H54 (cell line): Measurements from ENCODE around the gene KCNS1.

Source experiments
- DNase-seq: peaks from one replicate; pipeline ENCODE4 v3.0.0; 2011; ENCODE audit warnings: low spot score, mixed read lengths; ENCODE audit not compliant: insufficient read length
- FAIRE-seq: peaks from 3 replicates; lab custom pipeline; 2011; peaks lifted over from hg19 to GRCh38; lab: Jason Lieb, UNC
- POLR2A ChIP-seq: IDR thresholded peaks from 2 replicates; pipeline ENCODE4 v1.6.1; 2011; ENCODE audit warnings: low read depth, mild to moderate bottlenecking, low read length

The KCNS1 gene

DNA sequence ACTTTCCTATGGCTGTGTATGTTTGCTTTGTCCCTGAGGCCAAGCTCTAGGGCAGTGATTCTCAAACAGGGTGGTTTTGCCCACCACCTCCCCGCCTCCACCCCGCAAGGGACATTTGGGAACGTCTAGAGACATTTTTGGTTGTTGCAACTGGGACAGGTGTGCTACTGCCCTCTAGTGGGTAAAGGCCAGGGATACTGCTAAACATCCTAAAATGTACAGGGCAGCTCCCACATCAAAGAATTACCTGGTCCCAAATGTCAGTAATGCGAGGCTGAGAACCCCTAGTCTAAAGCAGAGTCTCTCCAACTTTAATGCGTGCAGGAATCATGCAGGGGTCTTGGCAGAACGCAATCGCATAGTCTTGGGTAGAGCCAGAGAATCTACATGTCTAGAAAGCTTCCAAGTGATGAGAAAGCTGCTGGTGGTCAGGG is 5.1 kb downstream of the KCNS1 start:
- DNase-seq, result peak; percentile 73
- no peak for TF ChIP-seq POLR2A
- FAIRE-seq, result no peak

DNA sequence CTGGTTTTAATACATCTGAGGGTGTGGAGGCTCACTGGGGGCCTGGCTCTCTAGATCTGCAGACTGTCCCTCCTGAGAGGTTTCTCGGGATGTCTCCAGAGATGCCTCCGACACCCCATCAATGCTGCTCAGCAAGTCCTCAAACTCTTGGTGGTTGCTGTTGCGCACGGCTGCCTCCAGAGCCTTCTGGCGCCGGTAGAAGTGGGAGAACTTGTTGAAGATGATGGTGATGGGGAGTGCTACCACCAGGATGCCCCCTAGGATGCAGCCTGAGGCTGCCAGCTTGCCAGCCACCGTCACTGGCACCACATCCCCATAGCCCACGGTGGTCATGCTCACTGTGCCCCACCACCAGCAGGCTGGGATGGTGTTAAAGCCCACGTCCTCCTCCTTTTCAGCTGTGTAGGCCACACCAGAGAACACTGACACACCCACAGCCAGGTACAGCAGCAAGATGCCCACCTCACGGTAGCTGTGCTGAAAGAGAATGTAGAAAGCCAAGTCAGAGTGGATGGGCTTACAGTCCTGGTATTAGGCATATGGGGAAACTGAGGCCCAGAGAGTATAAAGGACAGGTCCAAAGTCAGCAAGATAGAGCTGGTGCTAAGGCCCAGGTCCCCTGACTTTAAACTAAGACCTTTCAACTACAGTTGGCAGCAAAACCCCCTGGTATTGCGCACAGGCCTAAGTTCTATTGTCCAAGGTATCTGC is 5.9 kb downstream of the KCNS1 start:
- DNase-seq (no peak), FAIRE-seq (no peak)
- no peak for TF ChIP-seq POLR2A

DNA sequence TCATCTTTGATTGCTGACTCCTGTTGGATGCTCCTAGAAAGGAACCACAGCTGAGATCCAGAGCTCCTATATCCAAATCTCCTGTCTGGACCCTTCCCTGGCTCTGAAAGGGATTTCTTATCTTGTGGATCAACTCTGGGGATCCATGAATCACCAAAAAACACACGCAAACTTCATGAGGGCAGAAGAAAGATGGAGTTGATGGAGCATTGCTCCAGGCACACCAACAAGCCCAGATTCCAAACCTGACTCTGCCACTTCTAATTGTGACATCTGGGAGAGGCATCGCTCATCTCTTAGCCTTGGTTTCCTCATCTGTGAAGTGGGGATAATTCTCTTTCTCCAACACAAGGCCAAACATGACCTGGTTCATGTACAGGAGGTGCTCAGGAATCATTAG is 6.7 kb downstream of the KCNS1 start:
- no peak for FAIRE-seq

DNA sequence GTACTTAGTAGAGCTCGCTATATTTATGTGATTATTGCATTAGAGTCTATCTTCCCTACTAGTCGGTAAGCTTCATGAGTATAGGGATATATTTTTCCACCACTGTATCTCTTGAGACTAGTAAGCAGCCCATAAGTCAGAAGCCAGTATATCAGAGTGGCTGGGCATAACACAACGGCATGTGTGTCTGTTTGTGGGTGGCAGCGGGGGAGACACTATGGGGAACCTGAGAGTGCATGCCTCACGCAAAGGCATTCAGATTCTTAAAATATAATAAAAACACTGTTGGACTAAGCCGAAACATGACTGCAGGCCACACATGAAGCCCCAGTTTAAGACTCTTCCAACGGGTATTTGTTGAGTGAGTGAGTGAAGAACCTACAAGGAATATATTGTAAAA is 8.0 kb downstream of the KCNS1 start:
- no peak for FAIRE-seq
- TF ChIP-seq POLR2A, result no peak
- no peak for DNase-seq

More for the DNA sequence above, 6.7 kb downstream of the KCNS1 start:
- DNase-seq, result no peak
- no peak for TF ChIP-seq POLR2A

DNA sequence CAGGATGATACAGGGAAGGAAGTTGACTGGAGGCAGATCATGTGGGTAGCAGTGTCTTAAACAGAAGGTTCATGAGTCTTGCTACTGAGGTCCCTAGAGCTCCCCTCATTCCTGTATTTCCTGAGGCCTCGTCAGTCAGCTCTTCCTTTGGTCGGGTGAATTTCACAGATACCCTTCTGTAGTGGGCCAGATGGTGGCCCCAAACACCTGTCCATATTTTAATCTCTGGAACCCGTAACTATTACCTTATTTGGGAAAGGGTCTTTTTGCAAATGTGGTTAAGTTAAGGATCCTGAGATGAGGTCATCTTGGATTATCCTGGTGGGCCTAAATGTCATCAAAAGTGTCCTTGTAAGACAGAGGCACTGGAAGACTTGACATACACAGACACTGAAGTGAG is 9.6 kb downstream of the KCNS1 start:
- TF ChIP-seq POLR2A, result no peak
- FAIRE-seq (no peak), DNase-seq (no peak)

DNA sequence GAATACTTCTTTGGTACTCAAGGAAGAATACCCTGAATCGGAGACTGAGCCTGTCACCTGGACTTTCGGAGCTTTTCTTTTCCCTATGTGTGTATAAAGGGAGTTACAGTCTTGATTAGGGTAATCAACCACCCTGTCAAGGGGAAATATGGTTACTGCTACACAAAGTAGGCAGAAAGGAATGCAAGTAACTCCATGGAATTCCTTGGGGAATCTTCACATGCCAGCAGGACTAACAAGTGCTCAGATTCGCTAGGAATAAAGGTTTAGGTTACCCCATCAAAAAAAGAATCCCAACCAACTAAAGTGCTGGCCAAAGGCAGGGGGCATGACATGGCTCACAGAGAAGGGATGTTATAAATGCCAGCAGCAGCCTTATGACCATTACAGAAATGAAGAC is 10.4 kb downstream of the KCNS1 start:
- TF ChIP-seq POLR2A, result no peak
- no peak for DNase-seq
- FAIRE-seq, result no peak

DNA sequence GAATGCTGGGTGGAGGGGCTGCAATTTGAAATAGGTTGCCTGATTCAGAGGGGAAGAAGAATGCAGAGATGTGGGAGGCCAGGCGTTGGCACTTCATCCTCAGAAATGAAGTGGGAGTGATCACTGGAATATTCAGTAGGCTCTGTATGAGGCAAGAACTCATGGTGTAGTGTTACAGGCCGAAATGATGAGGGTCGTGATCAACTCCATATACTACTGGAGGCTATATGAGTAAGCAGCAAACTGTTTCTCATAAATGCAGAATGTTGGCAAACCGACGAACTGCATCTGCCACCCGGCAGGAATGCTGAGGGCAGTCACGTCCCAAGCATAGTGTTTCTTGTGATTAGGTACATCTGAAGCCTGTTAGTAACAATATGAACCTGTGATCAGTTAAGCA is 12.7 kb downstream of the KCNS1 start:
- FAIRE-seq (no peak), DNase-seq (no peak)
- TF ChIP-seq POLR2A, result no peak

DNA sequence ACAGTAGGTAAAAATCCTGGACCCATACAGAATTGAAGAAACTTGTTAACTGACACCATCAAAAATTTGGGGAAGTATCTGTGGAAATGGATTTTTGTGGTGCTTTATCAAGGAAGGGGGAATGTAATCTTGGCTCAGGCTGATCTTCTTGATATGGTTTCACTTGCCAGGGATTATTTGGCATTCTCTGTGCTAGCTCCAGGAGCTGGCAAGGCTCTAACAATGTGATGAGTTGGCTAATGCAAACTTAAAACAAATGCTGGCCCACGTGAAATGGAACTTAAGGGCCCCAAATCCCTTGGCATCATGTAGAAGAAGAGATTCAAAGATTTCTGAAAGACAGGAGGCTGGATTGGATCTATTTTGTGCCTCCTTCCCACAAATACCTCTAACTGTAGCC is 13.1 kb downstream of the KCNS1 start:
- FAIRE-seq, result no peak
- no peak for DNase-seq
- no peak for TF ChIP-seq POLR2A

DNA sequence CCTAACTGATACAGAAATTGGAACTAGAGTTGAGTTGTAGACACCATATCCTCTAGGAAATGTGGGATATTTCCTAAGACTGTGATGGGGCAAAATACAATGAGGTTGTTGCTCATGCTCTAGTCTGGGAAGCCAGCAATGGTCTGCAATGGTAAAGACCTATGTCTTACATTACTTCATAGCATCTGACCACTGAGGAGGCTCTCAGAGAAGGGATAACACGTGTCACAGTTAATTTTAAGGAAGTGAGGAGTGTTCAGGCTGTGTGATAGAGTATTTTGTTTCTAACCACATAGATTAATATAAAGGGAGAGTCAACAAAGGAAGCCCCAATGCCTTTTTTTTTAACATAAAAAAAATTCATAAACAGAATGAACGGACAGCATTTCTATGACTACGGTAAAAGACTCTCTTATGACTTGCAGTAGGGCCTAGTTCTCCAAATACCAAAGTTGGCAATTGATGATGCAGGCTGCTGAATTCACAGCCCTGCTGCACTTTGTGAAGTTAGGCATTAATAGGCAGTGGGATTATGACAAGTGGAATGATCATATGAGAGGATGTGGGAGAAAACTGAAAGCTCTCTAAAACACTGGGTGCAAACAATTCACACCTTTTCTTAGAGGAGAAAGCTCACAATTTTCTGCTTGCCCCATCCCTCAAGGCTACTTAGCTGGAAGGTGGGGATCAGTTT is 13.7 kb downstream of the KCNS1 start:
- DNase-seq (no peak), FAIRE-seq (no peak)
- no peak for TF ChIP-seq POLR2A

DNA sequence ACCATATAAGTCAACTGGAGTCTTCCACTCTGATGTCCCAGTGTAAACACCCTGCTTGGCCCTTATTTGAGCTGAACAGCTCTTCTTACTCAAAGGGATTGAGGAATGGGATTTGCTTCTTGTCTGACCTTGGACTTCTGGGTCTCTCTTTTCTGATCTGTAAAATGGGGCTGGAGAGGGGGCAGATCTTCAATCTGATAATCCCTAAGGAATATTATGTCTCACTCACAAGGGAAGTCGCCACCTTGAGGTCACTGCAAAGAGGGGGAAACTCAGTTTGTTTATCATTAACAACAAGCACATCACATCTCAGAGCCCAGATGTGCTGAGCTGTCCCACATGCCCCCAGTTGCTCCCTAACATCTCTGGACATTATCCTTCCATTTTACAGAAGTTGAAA is 15.1 kb downstream of the KCNS1 start:
- DNase-seq (no peak), FAIRE-seq (no peak)
- no peak for TF ChIP-seq POLR2A

DNA sequence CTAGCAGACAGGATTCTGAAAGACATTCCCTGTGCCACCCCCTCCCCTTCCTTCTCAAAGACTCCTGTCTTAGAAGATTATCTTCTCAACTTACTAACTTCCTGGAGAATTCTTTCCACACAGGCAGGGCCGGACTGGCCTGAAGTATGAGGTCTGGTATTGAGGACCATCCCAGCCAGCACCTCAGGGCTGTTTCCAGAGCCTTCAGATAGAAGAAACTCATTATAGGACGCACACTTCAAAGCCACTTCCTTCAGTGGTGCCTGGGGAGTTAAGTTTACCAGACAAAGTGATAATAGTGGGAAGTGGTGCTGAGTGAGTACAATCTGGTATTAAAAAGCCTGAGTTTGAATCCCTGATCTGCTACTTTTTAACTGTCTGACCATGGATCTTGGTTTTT is 15.6 kb downstream of the KCNS1 start:
- DNase-seq (no peak), FAIRE-seq (no peak)
- TF ChIP-seq POLR2A, result no peak

DNA sequence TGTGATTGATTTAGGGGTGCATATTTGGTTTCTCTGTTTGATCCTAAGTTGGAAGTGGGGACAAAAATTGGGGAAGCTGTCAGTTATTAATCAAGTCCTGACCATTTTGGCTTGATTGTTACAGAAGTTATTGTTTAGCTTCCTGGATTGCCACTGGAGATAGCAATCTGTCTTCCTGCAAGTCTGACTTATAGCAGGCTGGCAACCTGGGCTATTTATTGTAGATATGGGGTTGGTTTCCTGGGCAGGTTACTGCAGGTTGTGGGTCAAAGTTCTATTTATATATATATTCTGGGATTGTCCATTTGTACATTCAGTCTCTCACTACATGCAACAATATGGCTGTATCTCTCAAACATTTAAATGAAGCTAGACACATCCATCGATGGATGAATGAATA is 17.8 kb downstream of the KCNS1 start:
- DNase-seq (no peak), FAIRE-seq (no peak)
- TF ChIP-seq POLR2A, result no peak

DNA sequence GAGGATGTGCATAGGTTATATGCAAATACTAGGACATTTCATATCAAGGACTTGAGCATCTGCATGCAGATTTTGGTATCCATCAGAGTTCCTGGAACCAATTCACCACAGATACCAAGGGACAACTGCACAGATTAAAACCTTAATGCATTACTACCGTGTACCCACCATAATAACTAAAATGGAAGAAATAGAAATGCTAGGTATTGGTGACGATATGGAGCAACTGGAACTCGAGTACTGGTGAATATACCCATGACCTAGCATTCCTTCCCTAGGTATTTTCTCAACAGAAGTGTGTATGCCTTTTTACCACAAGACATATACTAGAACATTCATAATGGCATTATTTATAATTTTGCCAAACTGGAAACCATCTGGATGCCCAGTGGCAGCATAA is 18.5 kb downstream of the KCNS1 start:
- FAIRE-seq (no peak), DNase-seq (no peak)
- no peak for TF ChIP-seq POLR2A

DNA sequence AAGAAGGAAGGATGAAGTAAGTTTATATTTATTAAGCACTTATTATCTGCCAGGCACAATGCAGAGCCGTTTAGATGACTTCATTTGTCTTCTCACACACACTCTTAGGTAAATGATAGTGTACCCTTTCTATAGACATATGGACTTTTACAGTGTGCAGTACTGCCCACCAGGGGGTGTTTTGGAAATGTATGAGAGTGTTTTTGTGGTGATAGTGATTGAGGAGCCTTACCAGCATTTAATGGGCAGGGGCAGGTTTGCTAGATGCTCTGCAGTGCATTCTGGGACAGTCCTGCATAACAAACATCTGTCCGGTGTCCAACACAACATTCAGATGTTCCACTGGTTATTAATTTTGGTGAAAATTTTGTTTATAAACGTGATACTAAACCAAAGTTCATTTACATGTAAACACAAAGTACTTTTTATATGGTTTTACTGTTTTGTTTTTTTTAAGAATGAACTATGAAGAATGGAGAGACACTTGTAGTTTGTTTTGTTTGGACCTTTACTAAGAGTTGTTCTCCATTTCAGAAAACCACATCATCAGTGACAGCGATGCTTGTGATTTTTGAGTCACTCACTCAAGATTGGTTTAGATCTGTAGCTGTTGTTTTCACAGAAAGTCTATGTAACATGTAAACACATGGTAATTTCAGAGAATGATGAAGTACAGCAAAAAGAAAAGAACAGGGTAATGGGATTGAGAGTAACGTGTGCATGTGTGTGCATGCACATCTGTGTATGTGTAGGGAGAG is 19.9 kb downstream of the KCNS1 start:
- no peak for DNase-seq
- no peak for TF ChIP-seq POLR2A
- FAIRE-seq, result no peak
